Motor neuron (in vitro differentiated cells): Measurements from ENCODE around the gene MBLAC1. TPM values are rescaled to one million over a fixed set of nuclear protein-coding genes. Genes with fewer than 3 reads are reported as not detected.
A peak's percentile ranks its signal among the peaks of the same experiment; 100 is the strongest.

Source experiments
- ATAC-seq, 8 experiments: fragments of 200-7000 bp; cut with Tn5 transposase; replicated peaks in 6 of 8; 2 replicates each; pipeline ENCODE4 v1.8.0; 2021; ENCODE audit warnings: mild to moderate bottlenecking in 8 of 8, moderate library complexity in 8 of 8
- H3K27ac ChIP-seq, 2 donors: fragments of 250-450 bp; sonication (Bioruptor Pico); 2 replicates each; pipeline ENCODE4 v1.9.0; 2021; ENCODE audit warnings: antibody characterized with exemption in 2 of 2, mild to moderate bottlenecking in 2 of 2, moderate library complexity in 1 of 2
- H3K4me1 ChIP-seq, 2 donors: fragments of 250-450 bp; sonication (Bioruptor Pico); replicated peaks in 1 of 2; 2 replicates each; pipeline ENCODE4 v1.6.1; 2021; ENCODE audit warnings: antibody characterized with exemption in 2 of 2, mild to moderate bottlenecking in 2 of 2, moderate library complexity in 1 of 2
- H3K4me3 ChIP-seq, 5 donors: fragments of 250-450 bp; sonication (Bioruptor Pico); 2 replicates each; pipeline ENCODE4 v1.9.0; 2021; ENCODE audit warnings: antibody characterized with exemption in 5 of 5, mild to moderate bottlenecking in 5 of 5, moderate library complexity in 4 of 5
- WGBS, 10 experiments: fragments of 450-650 bp; shearing (Covaris generic); methylation state at CpG; one replicate each; pipeline ENCODE4 v1.0.0; 2022; 5-methylcytosine and 5-hydroxymethylcytosine counted together
- in situ Hi-C, 9 experiments: fragments of 400-800 bp; cut with MboI; loops; one replicate each; pipeline ENCODE4 v1.15.0; 2021; ENCODE audit warnings: low sequenced_read_pairs in 9 of 9, low pct_unique_long_range_greater_than_20kb in 2 of 9; ENCODE audit not compliant: unreplicated experiment in 9 of 9
- total RNA-seq, 8 experiments: library from RNA; unstranded; fragments of 300-600 nt; gene quantifications; 2 replicates each; pipeline versions ENCODE4 v1.2.3 to v1.2.4, GENCODE V29; 2022

MBLAC1 gene, protein sequence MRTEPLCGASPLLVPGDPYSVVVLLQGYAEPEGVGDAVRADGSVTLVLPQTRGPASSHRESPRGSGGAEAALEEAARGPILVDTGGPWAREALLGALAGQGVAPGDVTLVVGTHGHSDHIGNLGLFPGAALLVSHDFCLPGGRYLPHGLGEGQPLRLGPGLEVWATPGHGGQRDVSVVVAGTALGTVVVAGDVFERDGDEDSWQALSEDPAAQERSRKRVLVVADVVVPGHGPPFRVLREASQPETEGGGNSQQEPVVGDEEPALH
- total RNA-seq: 1 to 10 TPM; 1.7 to 5.1 (median 4.1) TPM

- Histone ChIP-seq H3K4me3 (peak within 1 kb of the TSS; percentile 41 to 66 (median 53)), H3K4me1 (peaks cover 7 to 12% of the 10 kb centered on the region in 2 donors), H3K27ac (peak within 1 kb of the TSS; percentile 82 to 93)
- peak; percentile 78 to 85 (median 81) for ATAC-seq
- in situ Hi-C loops: no loop called here
- WGBS, 10 experiments: 0 to 10% methylated on average over 1 to 2 of the region's 85 CpGs; no CpG with 5 or more reads in 8 of the 10 experiments
Observed at GRCh38 chr7:100126931-100127865, at the start of gene MBLAC1. MBLAC1 (plus strand) TSS chr7:100126967; CDS start chr7:100127396, 429 bp downstream.

GRCh38 chr7:100077205-100077604 lies 49.6 kb upstream of the MBLAC1 start:
- H3K4me1 ChIP-seq: peaks cover 6 to 8% of the 10 kb centered on the region in 2 donors
- no peak for ATAC-seq
- no peak overlapping the region for H3K27ac ChIP-seq
- in situ Hi-C loops: no loop called here
- 80 to 100% (median 97%) methylated on average over 1 to 4 of the region's 4 CpGs; no CpG with 5 or more reads in 2 of the 10 experiments for WGBS, 10 experiments
- no peak overlapping the region for H3K4me3 ChIP-seq

- WGBS, 10 experiments: 67 to 100% (median 94%) methylated on average over 1 to 6 of the region's 7 CpGs; no CpG with 5 or more reads in 1 of the 10 experiments
- Histone ChIP-seq H3K27ac (no peak overlapping the region), H3K4me1 (peaks cover 8 to 12% of the 10 kb centered on the region in 2 donors), H3K4me3 (no peak overlapping the region)
- in situ Hi-C loops: no loop called here
- no peak for ATAC-seq
Observed at GRCh38 chr7:100079024-100079560, 47.7 kb upstream of the MBLAC1 start.

DNA sequence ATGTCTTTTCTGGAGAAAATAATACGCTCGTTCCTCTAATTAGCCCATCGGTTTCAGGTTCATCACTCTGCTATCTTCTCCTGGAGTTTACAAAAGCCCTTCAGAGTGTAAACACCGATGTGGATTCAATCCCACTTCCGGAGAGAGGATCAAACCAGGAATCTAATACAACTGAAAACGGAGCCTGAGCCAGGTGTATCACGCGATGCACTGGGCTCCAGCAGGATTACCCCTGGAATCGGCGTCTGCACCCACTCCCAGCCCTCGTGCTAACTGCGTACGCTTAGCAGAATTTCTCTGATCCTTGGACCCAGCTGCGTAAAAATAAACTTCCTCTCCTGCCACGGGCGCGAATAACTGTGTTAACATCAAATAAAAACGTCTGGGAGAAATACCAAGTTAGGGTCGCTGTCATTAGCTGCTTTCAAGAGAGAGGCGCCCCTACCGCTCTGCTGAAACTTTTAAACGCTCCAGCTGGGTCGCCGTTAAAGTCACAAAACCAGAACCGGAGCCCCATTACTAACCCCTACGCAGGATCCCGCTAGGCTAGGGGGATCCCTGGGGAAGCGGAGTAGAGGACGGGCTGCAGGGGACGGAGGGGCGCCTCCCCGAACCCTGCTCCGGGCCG lies 45.7 kb upstream of the MBLAC1 start:
- in situ Hi-C loops: no loop called here
- peak overlapping the region; percentile 97 to 98 for H3K27ac ChIP-seq
- H3K4me1 ChIP-seq: peaks cover 8 to 12% of the 10 kb centered on the region in 2 donors
- 0 to 13% (median 3%) methylated on average over 3 to 24 of the region's 34 CpGs; no CpG with 5 or more reads in 1 of the 10 experiments for WGBS, 10 experiments
- peak in 3 of 8 experiments; percentile 5 to 16 (median 11) for ATAC-seq
- H3K4me3 ChIP-seq: peak overlapping the region; percentile 81 to 95 (median 92)

- in situ Hi-C loops: no loop called here
- Histone ChIP-seq H3K27ac (peak within 1 kb of the TSS; percentile 97 to 98), H3K4me3 (peak within 1 kb of the TSS; percentile 81 to 95 (median 92)), H3K4me1 (peaks cover 8 to 12% of the 10 kb centered on the region in 2 donors)
- ATAC-seq: peak; percentile 58 to 84 (median 82)
- WGBS, 10 experiments: 0% methylated on average over 4 to 15 of the region's 55 CpGs; no CpG with 5 or more reads in 8 of the 10 experiments
Observed at GRCh38 chr7:100081535-100082102, 45.1 kb upstream of the MBLAC1 start, which contains the start of gene ZNF3. ZNF3 (minus strand) TSS chr7:100081723; CDS start chr7:100077357, 4,366 bp downstream.

GRCh38 chr7:100082978-100083377 lies 43.8 kb upstream of the MBLAC1 start:
- in situ Hi-C loops: no loop called here
- 36 to 86% (median 61%) methylated on average over 3 to 4 of the region's 4 CpGs; no CpG with 5 or more reads in 2 of the 10 experiments for WGBS, 10 experiments
- ATAC-seq: peak in 2 of 8 experiments; percentile 5 to 8
- H3K27ac ChIP-seq: peak overlapping the region; percentile 49 to 91
- peak overlapping the region in 4 of 5 donors; percentile 81 to 95 (median 90) for H3K4me3 ChIP-seq
- peaks cover 8 to 14% of the 10 kb centered on the region in 2 donors for H3K4me1 ChIP-seq

DNA sequence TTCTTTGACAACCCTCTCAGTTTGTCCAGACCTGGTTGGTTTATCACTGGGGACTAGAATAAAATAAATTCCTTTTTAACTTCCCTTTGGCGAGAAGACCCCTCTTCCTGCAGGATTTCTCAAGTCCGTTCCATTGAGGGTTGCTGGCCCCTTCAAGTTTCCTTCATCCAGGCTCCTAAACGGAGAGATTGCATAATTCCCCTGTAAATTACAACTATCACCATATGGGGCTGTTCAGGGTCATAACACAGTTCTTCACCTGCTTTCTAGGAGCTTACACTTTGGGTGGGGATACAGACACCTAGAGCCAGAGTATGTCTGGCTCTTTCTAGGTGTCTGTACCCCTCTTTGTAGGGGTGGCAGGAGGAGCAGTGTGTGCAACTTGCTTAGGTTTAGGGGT lies 41.3 kb upstream of the MBLAC1 start:
- ATAC-seq: no peak
- 56 to 100% (median 86%) methylated on average over 1 to 3 of the region's 3 CpGs; no CpG with 5 or more reads in 3 of the 10 experiments for WGBS, 10 experiments
- in situ Hi-C loops: no loop called here
- no peak overlapping the region for H3K27ac ChIP-seq
- H3K4me1 ChIP-seq: peaks cover 10 to 18% of the 10 kb centered on the region in 2 donors
- no peak overlapping the region for H3K4me3 ChIP-seq

GRCh38 chr7:100087055-100087750 lies 39.6 kb upstream of the MBLAC1 start:
- Histone ChIP-seq H3K4me3 (no peak overlapping the region), H3K4me1 (peaks cover 10 to 18% of the 10 kb centered on the region in 2 donors), H3K27ac (no peak overlapping the region)
- in situ Hi-C loops: no loop called here
- ATAC-seq: peak in 3 of 8 experiments; percentile 2 to 18 (median 8)
- WGBS, 10 experiments: 0 to 90% (median 76%) methylated on average over 1 to 5 of the region's 10 CpGs

DNA sequence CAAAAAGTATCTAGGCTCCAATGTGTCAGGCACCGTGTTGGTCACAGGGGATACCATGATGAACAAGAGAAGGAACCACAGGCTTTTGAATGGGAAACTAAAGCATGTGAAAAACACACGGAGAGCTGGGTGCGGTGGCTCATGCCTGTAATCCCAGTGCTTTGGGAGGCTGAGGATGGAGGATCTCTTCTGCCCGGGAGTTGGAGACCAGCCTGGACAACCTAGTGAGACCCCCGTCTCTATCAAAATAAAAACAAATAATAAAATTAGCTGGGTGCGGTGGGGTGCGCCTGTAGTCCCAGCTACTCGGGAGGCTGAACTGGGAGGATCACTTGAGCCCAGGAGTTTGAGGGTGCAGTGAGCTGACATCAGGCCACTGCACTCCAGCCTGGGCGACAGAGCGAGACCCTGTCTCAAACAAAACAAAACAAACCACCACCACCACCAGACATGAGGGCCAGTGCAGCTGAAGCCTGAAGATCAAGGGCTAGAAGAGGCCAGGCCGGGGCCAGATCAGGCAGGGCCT lies 38.6 kb upstream of the MBLAC1 start:
- Histone ChIP-seq H3K4me3 (peak overlapping the region; percentile 59 to 94 (median 70)), H3K27ac (peak overlapping the region; percentile 78 to 93), H3K4me1 (peaks cover 10 to 14% of the 10 kb centered on the region in 2 donors)
- 33 to 100% (median 86%) methylated on average over 1 to 11 of the region's 11 CpGs; no CpG with 5 or more reads in 1 of the 10 experiments for WGBS, 10 experiments
- in situ Hi-C loops: no loop called here
- ATAC-seq: peak in 1 of 8 experiments; percentile 11

GRCh38 chr7:100088621-100089457 lies 37.9 kb upstream of the MBLAC1 start, which contains the start of gene COPS6:
COPS6 (plus strand) TSS chr7:100088969; CDS start chr7:100088991, 22 bp downstream.
- peak; percentile 15 to 88 (median 76) for ATAC-seq
- Histone ChIP-seq H3K4me1 (peaks cover 10 to 12% of the 10 kb centered on the region in 2 donors), H3K4me3 (peak within 1 kb of the TSS; percentile 59 to 94 (median 70)), H3K27ac (peak within 1 kb of the TSS; percentile 78 to 93)
- in situ Hi-C loops: no loop called here
- 0 to 20% (median 1%) methylated on average over 1 to 17 of the region's 68 CpGs; no CpG with 5 or more reads in 3 of the 10 experiments for WGBS, 10 experiments
